Measurements from ENCODE around the gene SYCN. TPM values are rescaled to one million over a fixed set of nuclear protein-coding genes. Genes with fewer than 3 reads are reported as not detected.

The SYCN gene
- total RNA-seq, 5 donors from 2014 or later (not counting 1 experiment from before 2014, with no cell fraction given), result 0.82 to 1.7 (median 1.1) TPM; not detected in 2

GRCh38 chr19:39160523-39160861 lies 43.6 kb downstream of the SYCN start:
- POLR2A ChIA-PET, result no interaction called here

GRCh38 chr19:39158646-39159260 lies 45.3 kb downstream of the SYCN start:
- ChIA-PET POLR2A (no interaction called here), CTCF (no interaction called here)
- H3K4me3 ChIP-seq (ENCODE audit: control insufficient read depth in 1 of 2, extremely low read depth in 1 of 2, low read length in 1 of 2), result no peak overlapping the region
- peaks cover 30 to 33% (median 33%) of the 10 kb centered on the region in 3 donors for H3K4me1 Mint-ChIP-seq
- no peak overlapping the region for H3K27ac Mint-ChIP-seq
- H3K27ac ChIP-seq (ENCODE audit: low read length), result no peak overlapping the region
- no peaks in the 10 kb centered on the region for H3K9me3 Mint-ChIP-seq
- no peaks in the 10 kb centered on the region for H3K27me3 Mint-ChIP-seq
- no peak overlapping the region for H3K4me3 Mint-ChIP-seq
- H3K27me3 ChIP-seq (replicated peaks in 1 of 2; ENCODE audit: control insufficient read depth in 2 of 2, extremely low read depth in 1 of 2, insufficient read depth in 2 of 2, low read length in 1 of 2), result no peaks in the 10 kb centered on the region
- ATAC-seq (replicated peaks in 1 of 4) (no peak), DNase-seq (no peak)
- peaks cover 4% of the 10 kb centered on the region for H3K36me3 Mint-ChIP-seq
- peaks cover 2 to 20% of the 10 kb centered on the region in 2 experiments for H3K4me1 ChIP-seq (ENCODE audit: control insufficient read depth in 1 of 2, extremely low read depth in 1 of 2, insufficient read depth in 2 of 2, low read length in 2 of 2)
- WGBS (ENCODE audit: insufficient coverage), result 96% methylated on average over 10 of the region's 12 CpGs
- H3K9me3 ChIP-seq, result no peaks in the 10 kb centered on the region
- peaks cover 0 to 4% of the 10 kb centered on the region in 2 donors for H3K36me3 ChIP-seq (ENCODE audit: control insufficient read depth in 2 of 2, extremely low read depth in 1 of 2, insufficient read depth in 1 of 2, low read length in 1 of 2)

More at GRCh38 chr19:39160523-39160861, 43.6 kb downstream of the SYCN start:
- H3K4me3 Mint-ChIP-seq, result no peak overlapping the region
- no peaks in the 10 kb centered on the region for H3K27me3 Mint-ChIP-seq
- no peak overlapping the region for H3K4me3 ChIP-seq (ENCODE audit: control insufficient read depth in 1 of 2, extremely low read depth in 1 of 2, low read length in 1 of 2)
- peaks cover 19 to 26% (median 20%) of the 10 kb centered on the region in 3 donors for H3K4me1 Mint-ChIP-seq
- H3K36me3 Mint-ChIP-seq, result peaks cover 4% of the 10 kb centered on the region
- no peaks in the 10 kb centered on the region for H3K9me3 Mint-ChIP-seq
- CTCF ChIA-PET, result no interaction called here
- H3K4me1 ChIP-seq (ENCODE audit: control insufficient read depth in 1 of 2, extremely low read depth in 1 of 2, insufficient read depth in 2 of 2, low read length in 2 of 2), result peaks cover 0 to 16% of the 10 kb centered on the region in 2 experiments
- H3K27ac Mint-ChIP-seq, result no peak overlapping the region
- no peaks in the 10 kb centered on the region for H3K27me3 ChIP-seq (replicated peaks in 1 of 2; ENCODE audit: control insufficient read depth in 2 of 2, extremely low read depth in 1 of 2, insufficient read depth in 2 of 2, low read length in 1 of 2)
- H3K9me3 ChIP-seq, result no peaks in the 10 kb centered on the region
- ATAC-seq (replicated peaks in 1 of 4) (no peak), DNase-seq (no peak)
- WGBS (ENCODE audit: insufficient coverage), result 76% methylated on average over 7 of the region's 8 CpGs
- H3K27ac ChIP-seq (ENCODE audit: low read length), result no peak overlapping the region
- peaks cover 0 to 4% of the 10 kb centered on the region in 2 donors for H3K36me3 ChIP-seq (ENCODE audit: control insufficient read depth in 2 of 2, extremely low read depth in 1 of 2, insufficient read depth in 1 of 2, low read length in 1 of 2)

- CTCF ChIA-PET, result interaction anchor here in 1 of 2 donors (0.6 kb wide), 1 partner anchor 8 kb away, joined by 4 read pairs; no protein-coding TSS in a partner anchor
- Mint-ChIP-seq H3K9me3 (no peaks in the 10 kb centered on the region), H3K36me3 (peaks cover 4% of the 10 kb centered on the region), H3K27me3 (no peaks in the 10 kb centered on the region), H3K4me3 (no peak overlapping the region), H3K4me1 (peaks cover 30 to 35% (median 34%) of the 10 kb centered on the region in 3 donors), H3K27ac (no peak overlapping the region)
- no peak overlapping the region for H3K4me3 ChIP-seq (ENCODE audit: control insufficient read depth in 1 of 2, extremely low read depth in 1 of 2, low read length in 1 of 2)
- no peaks in the 10 kb centered on the region for H3K27me3 ChIP-seq (replicated peaks in 1 of 2; ENCODE audit: control insufficient read depth in 2 of 2, extremely low read depth in 1 of 2, insufficient read depth in 2 of 2, low read length in 1 of 2)
- POLR2A ChIA-PET, result no interaction called here
- no peak for DNase-seq
- over 99% methylated on average over 12 of the region's 15 CpGs for WGBS (ENCODE audit: insufficient coverage)
- no peaks in the 10 kb centered on the region for H3K9me3 ChIP-seq
- H3K27ac ChIP-seq (ENCODE audit: low read length), result no peak overlapping the region
- peaks cover 0 to 4% of the 10 kb centered on the region in 2 donors for H3K36me3 ChIP-seq (ENCODE audit: control insufficient read depth in 2 of 2, extremely low read depth in 1 of 2, insufficient read depth in 1 of 2, low read length in 1 of 2)
- peaks cover 2 to 20% of the 10 kb centered on the region in 2 experiments for H3K4me1 ChIP-seq (ENCODE audit: control insufficient read depth in 1 of 2, extremely low read depth in 1 of 2, insufficient read depth in 2 of 2, low read length in 2 of 2)
- ATAC-seq (replicated peaks in 1 of 4), result no peak
Measured at GRCh38 chr19:39157997-39158389, 46.1 kb downstream of the SYCN start.

DNA sequence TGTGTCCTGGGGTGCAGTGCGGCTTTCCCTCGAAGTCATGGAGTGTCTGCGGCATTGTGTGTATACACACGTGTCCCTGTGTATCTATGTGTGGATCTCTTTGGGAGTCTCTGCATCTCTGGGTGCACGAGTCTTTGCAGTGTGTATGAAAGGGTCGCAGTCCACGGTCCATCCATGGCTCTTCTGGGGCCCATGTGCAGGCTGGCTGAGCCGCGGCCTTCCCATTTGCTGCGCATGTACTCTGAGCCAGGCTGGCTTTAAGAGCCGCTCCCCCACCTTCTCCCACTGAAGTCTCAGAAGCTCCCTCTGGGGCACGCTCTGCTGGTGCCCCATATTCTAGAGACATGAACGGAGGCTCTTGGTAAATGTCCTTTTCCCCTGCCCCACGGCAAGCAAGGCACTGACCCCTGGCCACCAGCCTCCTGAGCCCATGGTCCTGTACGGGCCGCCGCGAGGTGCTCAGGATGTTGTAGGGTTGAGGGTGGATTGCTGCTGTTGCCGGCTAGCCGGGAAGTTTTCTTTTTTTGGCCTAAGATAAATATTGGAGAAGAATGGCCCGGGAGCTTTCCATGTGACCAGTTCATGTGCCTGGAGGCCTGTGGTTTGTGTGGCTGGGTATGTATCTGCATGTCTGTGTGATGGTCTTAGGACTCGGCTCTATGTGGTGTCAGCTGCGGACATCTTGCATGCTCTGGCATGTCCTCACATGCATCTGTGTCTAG lies 46.6 kb downstream of the SYCN start:
- CTCF ChIA-PET, result interaction anchor here (0.6 kb wide), 2 partner anchors 9 to 47 kb away, joined by 4 read pairs; no protein-coding TSS in a partner anchor
- H3K4me3 Mint-ChIP-seq, result no peak overlapping the region
- ATAC-seq (replicated peaks in 1 of 4) (no peak), DNase-seq (no peak)
- no peaks in the 10 kb centered on the region for H3K9me3 Mint-ChIP-seq
- WGBS (ENCODE audit: insufficient coverage), result 99% methylated on average over 16 of the region's 23 CpGs
- H3K36me3 ChIP-seq (ENCODE audit: control insufficient read depth in 2 of 2, extremely low read depth in 1 of 2, insufficient read depth in 1 of 2, low read length in 1 of 2), result peaks cover 0 to 4% of the 10 kb centered on the region in 2 donors
- H3K4me1 Mint-ChIP-seq, result peaks cover 30 to 31% (median 30%) of the 10 kb centered on the region in 3 donors
- H3K9me3 ChIP-seq, result no peaks in the 10 kb centered on the region
- H3K27me3 ChIP-seq (replicated peaks in 1 of 2; ENCODE audit: control insufficient read depth in 2 of 2, extremely low read depth in 1 of 2, insufficient read depth in 2 of 2, low read length in 1 of 2), result no peaks in the 10 kb centered on the region
- H3K4me3 ChIP-seq (ENCODE audit: control insufficient read depth in 1 of 2, extremely low read depth in 1 of 2, low read length in 1 of 2), result no peak overlapping the region
- H3K27ac ChIP-seq (ENCODE audit: low read length), result no peak overlapping the region
- no peaks in the 10 kb centered on the region for H3K27me3 Mint-ChIP-seq
- H3K4me1 ChIP-seq (ENCODE audit: control insufficient read depth in 1 of 2, extremely low read depth in 1 of 2, insufficient read depth in 2 of 2, low read length in 2 of 2), result peaks cover 2 to 20% of the 10 kb centered on the region in 2 experiments
- H3K27ac Mint-ChIP-seq, result no peak overlapping the region
- peaks cover 4% of the 10 kb centered on the region for H3K36me3 Mint-ChIP-seq
- POLR2A ChIA-PET, result no interaction called here

GRCh38 chr19:39156326-39157230 lies 47.5 kb downstream of the SYCN start:
- Mint-ChIP-seq H3K4me3 (no peak overlapping the region), H3K4me1 (peaks cover 29 to 32% (median 30%) of the 10 kb centered on the region in 3 donors), H3K9me3 (no peaks in the 10 kb centered on the region), H3K36me3 (peaks cover 4% of the 10 kb centered on the region), H3K27ac (no peak overlapping the region), H3K27me3 (no peaks in the 10 kb centered on the region)
- peaks cover 0 to 4% of the 10 kb centered on the region in 2 donors for H3K36me3 ChIP-seq (ENCODE audit: control insufficient read depth in 2 of 2, extremely low read depth in 1 of 2, insufficient read depth in 1 of 2, low read length in 1 of 2)
- POLR2A ChIA-PET, result no interaction called here
- ATAC-seq (replicated peaks in 1 of 4) (no peak), DNase-seq (no peak)
- CTCF ChIA-PET, result interaction anchor here in 1 of 2 donors (0.6 kb wide), 1 partner anchor 46 kb away, joined by 4 read pairs; no protein-coding TSS in a partner anchor
- H3K4me1 ChIP-seq (ENCODE audit: control insufficient read depth in 1 of 2, extremely low read depth in 1 of 2, insufficient read depth in 2 of 2, low read length in 2 of 2), result peaks cover 2 to 20% of the 10 kb centered on the region in 2 experiments
- no peak overlapping the region for H3K4me3 ChIP-seq (ENCODE audit: control insufficient read depth in 1 of 2, extremely low read depth in 1 of 2, low read length in 1 of 2)
- H3K27me3 ChIP-seq (replicated peaks in 1 of 2; ENCODE audit: control insufficient read depth in 2 of 2, extremely low read depth in 1 of 2, insufficient read depth in 2 of 2, low read length in 1 of 2), result no peaks in the 10 kb centered on the region
- WGBS (ENCODE audit: insufficient coverage), result 81% methylated on average over 16 of the region's 24 CpGs
- no peak overlapping the region for H3K27ac ChIP-seq (ENCODE audit: low read length)
- H3K9me3 ChIP-seq, result no peaks in the 10 kb centered on the region

GRCh38 chr19:39155741-39156140 lies 48.3 kb downstream of the SYCN start:
- H3K27me3 Mint-ChIP-seq, result no peaks in the 10 kb centered on the region
- H3K36me3 Mint-ChIP-seq, result peaks cover 4% of the 10 kb centered on the region
- H3K9me3 ChIP-seq, result no peaks in the 10 kb centered on the region
- ChIA-PET CTCF (no interaction called here), POLR2A (no interaction called here)
- ATAC-seq (replicated peaks in 1 of 4) (no peak), DNase-seq (no peak)
- WGBS (ENCODE audit: insufficient coverage), result 98% methylated on average over 12 of the region's 15 CpGs
- no peak overlapping the region for H3K4me3 ChIP-seq (ENCODE audit: control insufficient read depth in 1 of 2, extremely low read depth in 1 of 2, low read length in 1 of 2)
- peaks cover 32 to 36% (median 34%) of the 10 kb centered on the region in 3 donors for H3K4me1 Mint-ChIP-seq
- peaks cover 0 to 7% of the 10 kb centered on the region in 2 donors for H3K36me3 ChIP-seq (ENCODE audit: control insufficient read depth in 2 of 2, extremely low read depth in 1 of 2, insufficient read depth in 1 of 2, low read length in 1 of 2)
- H3K27ac Mint-ChIP-seq, result no peak overlapping the region
- no peak overlapping the region for H3K4me3 Mint-ChIP-seq
- peaks cover 2 to 20% of the 10 kb centered on the region in 2 experiments for H3K4me1 ChIP-seq (ENCODE audit: control insufficient read depth in 1 of 2, extremely low read depth in 1 of 2, insufficient read depth in 2 of 2, low read length in 2 of 2)
- H3K27me3 ChIP-seq (replicated peaks in 1 of 2; ENCODE audit: control insufficient read depth in 2 of 2, extremely low read depth in 1 of 2, insufficient read depth in 2 of 2, low read length in 1 of 2), result no peaks in the 10 kb centered on the region
- H3K27ac ChIP-seq (ENCODE audit: low read length), result no peak overlapping the region
- H3K9me3 Mint-ChIP-seq, result no peaks in the 10 kb centered on the region
